Measurements from ENCODE around the gene CEP152. TPM values are rescaled to one million over a fixed set of nuclear protein-coding genes. Genes with fewer than 3 reads are reported as not detected.

Gene CEP152
- total RNA-seq, 2 donors from 2014 or later, result 12.3 to 19.1 TPM

DNA sequence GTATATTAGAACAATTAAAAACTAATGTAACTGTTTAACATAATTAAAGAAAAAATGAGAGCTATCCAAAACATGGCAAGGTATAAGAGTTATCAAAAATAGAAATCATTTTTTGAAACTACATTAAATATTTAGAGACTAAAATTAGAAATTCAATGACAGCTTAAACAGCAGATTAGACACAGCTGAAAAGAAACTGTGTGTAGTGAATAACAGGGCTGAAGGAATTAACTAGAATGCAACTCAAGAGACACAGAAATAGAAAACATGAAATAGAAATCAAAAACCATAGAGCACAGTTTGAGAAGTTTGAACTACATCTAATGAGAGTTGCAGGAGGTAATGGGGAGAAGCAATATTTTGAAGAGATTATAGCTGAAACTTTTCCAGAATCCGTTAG, 105.5 kb downstream of the CEP152 start:
- Histone ChIP-seq H3K36me3 (ENCODE audit: control insufficient read depth, insufficient read depth, low read length) (no peaks in the 10 kb centered on the region), H3K27me3 (ENCODE audit: control insufficient read depth, insufficient read depth, low read length, poor library complexity, severe bottlenecking) (no peaks in the 10 kb centered on the region), H3K4me3 (ENCODE audit: low read length) (no peak overlapping the region), H3K9ac (ENCODE audit: extremely low read depth, low read length, poor library complexity, severe bottlenecking) (no peak overlapping the region), H3K27ac (ENCODE audit: low read depth, low read length) (no peak overlapping the region), H3K4me1 (ENCODE audit: control insufficient read depth, insufficient read depth, low read length) (no peaks in the 10 kb centered on the region), H3K9me3 (ENCODE audit: control insufficient read depth, low read length) (peaks cover 21% of the 10 kb centered on the region)
- no peak for DNase-seq
- 100% methylated on average over 1 of the region's 1 CpG; no CpG with 5 or more reads in 1 of the 2 experiments for WGBS, 2 experiments (ENCODE audit: insufficient coverage in 1 of 2, insufficient read length in 1 of 2)
- TF ChIP-seq, protein P1, sequence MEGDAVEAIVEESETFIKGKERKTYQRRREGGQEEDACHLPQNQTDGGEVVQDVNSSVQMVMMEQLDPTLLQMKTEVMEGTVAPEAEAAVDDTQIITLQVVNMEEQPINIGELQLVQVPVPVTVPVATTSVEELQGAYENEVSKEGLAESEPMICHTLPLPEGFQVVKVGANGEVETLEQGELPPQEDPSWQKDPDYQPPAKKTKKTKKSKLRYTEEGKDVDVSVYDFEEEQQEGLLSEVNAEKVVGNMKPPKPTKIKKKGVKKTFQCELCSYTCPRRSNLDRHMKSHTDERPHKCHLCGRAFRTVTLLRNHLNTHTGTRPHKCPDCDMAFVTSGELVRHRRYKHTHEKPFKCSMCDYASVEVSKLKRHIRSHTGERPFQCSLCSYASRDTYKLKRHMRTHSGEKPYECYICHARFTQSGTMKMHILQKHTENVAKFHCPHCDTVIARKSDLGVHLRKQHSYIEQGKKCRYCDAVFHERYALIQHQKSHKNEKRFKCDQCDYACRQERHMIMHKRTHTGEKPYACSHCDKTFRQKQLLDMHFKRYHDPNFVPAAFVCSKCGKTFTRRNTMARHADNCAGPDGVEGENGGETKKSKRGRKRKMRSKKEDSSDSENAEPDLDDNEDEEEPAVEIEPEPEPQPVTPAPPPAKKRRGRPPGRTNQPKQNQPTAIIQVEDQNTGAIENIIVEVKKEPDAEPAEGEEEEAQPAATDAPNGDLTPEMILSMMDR (conservative IDR thresholded peaks at IDR 0.05), result no peak
- peaks cover 6% of the 10 kb centered on the region for H3K27me3 Mint-ChIP-seq (ENCODE audit: insufficient read depth)
- no peak overlapping the region for H3K4me3 Mint-ChIP-seq
- peaks cover 5% of the 10 kb centered on the region for H3K4me1 Mint-ChIP-seq
- H3K27ac Mint-ChIP-seq, result no peak overlapping the region
- H3K36me3 Mint-ChIP-seq (ENCODE audit: low read depth), result no peaks in the 10 kb centered on the region
- H3K9me3 Mint-ChIP-seq, result peaks cover 23% of the 10 kb centered on the region

GRCh38 chr15:48703544-48703943, 107.3 kb downstream of the CEP152 start:
- H3K9ac ChIP-seq (ENCODE audit: extremely low read depth, low read length, poor library complexity, severe bottlenecking), result no peak overlapping the region
- no peaks in the 10 kb centered on the region for H3K4me1 ChIP-seq (ENCODE audit: control insufficient read depth, insufficient read depth, low read length)
- no peak for DNase-seq
- Mint-ChIP-seq H3K27ac (no peak overlapping the region), H3K27me3 (ENCODE audit: insufficient read depth) (peaks cover 6% of the 10 kb centered on the region), H3K4me1 (no peaks in the 10 kb centered on the region), H3K9me3 (peaks cover 23% of the 10 kb centered on the region), H3K36me3 (ENCODE audit: low read depth) (no peaks in the 10 kb centered on the region), H3K4me3 (no peak overlapping the region)
- WGBS, 2 experiments (ENCODE audit: insufficient coverage in 1 of 2, insufficient read length in 1 of 2), result 83 to 91% methylated on average over 1 of the region's 1 CpG
- H3K27ac ChIP-seq (ENCODE audit: low read depth, low read length), result no peak overlapping the region
- peaks cover 21% of the 10 kb centered on the region for H3K9me3 ChIP-seq (ENCODE audit: control insufficient read depth, low read length)
- TF ChIP-seq, protein P1 (conservative IDR thresholded peaks at IDR 0.05), result no peak
- H3K4me3 ChIP-seq (ENCODE audit: low read length), result no peak overlapping the region
- H3K36me3 ChIP-seq (ENCODE audit: control insufficient read depth, insufficient read depth, low read length), result no peaks in the 10 kb centered on the region
- H3K27me3 ChIP-seq (ENCODE audit: control insufficient read depth, insufficient read depth, low read length, poor library complexity, severe bottlenecking), result no peaks in the 10 kb centered on the region

DNA sequence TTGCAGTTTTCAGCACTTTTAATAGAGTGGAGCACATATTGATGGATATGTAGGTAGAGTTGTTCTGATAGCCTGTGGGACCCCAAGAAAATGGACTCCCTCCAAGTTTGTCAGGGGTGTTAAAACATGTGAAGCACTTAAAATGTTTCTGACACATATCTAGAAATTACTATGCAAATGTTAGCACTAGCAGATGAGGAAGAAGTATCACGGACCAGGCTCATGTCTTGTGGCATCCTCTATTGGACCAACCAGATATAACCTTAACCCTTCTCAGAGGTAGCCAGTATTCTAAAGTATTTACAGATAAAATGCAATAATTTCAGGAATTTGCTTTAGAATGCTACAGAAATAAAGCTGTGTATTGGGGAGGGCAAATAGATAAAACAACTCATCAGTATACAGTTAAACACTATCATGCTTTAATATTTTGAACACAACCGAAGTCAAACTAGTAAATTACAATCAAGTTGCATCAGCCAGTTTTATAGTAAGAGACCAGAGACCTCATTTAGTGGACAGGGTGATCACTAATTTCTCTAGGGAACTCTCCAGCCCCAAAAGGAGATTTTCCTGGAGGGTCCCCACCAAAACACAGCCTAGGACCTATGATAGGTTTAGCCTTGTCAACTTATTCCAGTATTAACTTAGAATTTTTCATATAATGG, 108.2 kb downstream of the CEP152 start:
- Histone ChIP-seq H3K4me3 (ENCODE audit: low read length) (no peak overlapping the region), H3K9me3 (ENCODE audit: control insufficient read depth, low read length) (peaks cover 21% of the 10 kb centered on the region), H3K4me1 (ENCODE audit: control insufficient read depth, insufficient read depth, low read length) (no peaks in the 10 kb centered on the region), H3K36me3 (ENCODE audit: control insufficient read depth, insufficient read depth, low read length) (no peaks in the 10 kb centered on the region), H3K9ac (ENCODE audit: extremely low read depth, low read length, poor library complexity, severe bottlenecking) (no peak overlapping the region), H3K27me3 (ENCODE audit: control insufficient read depth, insufficient read depth, low read length, poor library complexity, severe bottlenecking) (peaks cover 7% of the 10 kb centered on the region), H3K27ac (ENCODE audit: low read depth, low read length) (no peak overlapping the region)
- DNase-seq, result no peak
- no peak overlapping the region for H3K4me3 Mint-ChIP-seq
- peaks cover 12% of the 10 kb centered on the region for H3K27me3 Mint-ChIP-seq (ENCODE audit: insufficient read depth)
- WGBS, 2 experiments (ENCODE audit: insufficient coverage in 1 of 2, insufficient read length in 1 of 2), result 92 to 100% methylated on average over 2 of the region's 2 CpGs
- H3K36me3 Mint-ChIP-seq (ENCODE audit: low read depth), result no peaks in the 10 kb centered on the region
- H3K9me3 Mint-ChIP-seq, result peaks cover 23% of the 10 kb centered on the region
- TF ChIP-seq, protein P1 (conservative IDR thresholded peaks at IDR 0.05), result no peak
- no peak overlapping the region for H3K27ac Mint-ChIP-seq
- no peaks in the 10 kb centered on the region for H3K4me1 Mint-ChIP-seq

All from endodermal cell (in vitro differentiated cells).